Transverse colon (tissue), 4 donors: ENCODE results near the gene NFIC. TPM values are rescaled to one million over a fixed set of nuclear protein-coding genes. Genes with fewer than 3 reads are reported as not detected.
"Not testable (repeated sequence)": the region's sequence is repeated elsewhere in the genome, so short reads cannot be mapped to it uniquely, and the experiment has no call there.

ENCODE experiments used
- DNase-seq: peaks from one replicate; pipeline ENCODE4 v3.0.0-alpha.2; 2019
- H3K27ac ChIP-seq, 4 donors: fragments of 200-600 bp; sonication (generic); 2 replicates each; pipeline ENCODE4 v1.5.1; 2016 to 2018; ENCODE audit warnings: inconsistent platforms in 4 of 4
- H3K27me3 ChIP-seq: fragments of 200-600 bp; sonication (generic); 2 replicates; pipeline ENCODE4 v1.5.1; 2017; ENCODE audit warnings: inconsistent platforms
- H3K36me3 ChIP-seq, 4 donors: fragments of 200-600 bp; sonication (generic); 2 replicates each; pipeline ENCODE4 v1.5.1; 2017 to 2019; ENCODE audit warnings: inconsistent platforms in 4 of 4
- H3K4me1 ChIP-seq, 4 donors: fragments of 200-600 bp; sonication (generic); 2 replicates each; pipeline ENCODE4 v1.5.1; 2017 to 2020; ENCODE audit warnings: inconsistent platforms in 4 of 4
- H3K4me3 ChIP-seq, 4 donors: fragments of 200-600 bp; sonication (generic); 1 replicate in 1 of 4; 2 replicates in 3 of 4; pipeline versions ENCODE4 v1.5.1 to v1.6.1; 2017 to 2019; ENCODE audit warnings: inconsistent platforms in 4 of 4
- H3K9me3 ChIP-seq, 2 donors: fragments of 200-600 bp; sonication (generic); 2 replicates each; pipeline ENCODE4 v1.5.1; 2017 to 2019; ENCODE audit warnings: inconsistent platforms in 2 of 2
- CTCF ChIP-seq, 5 experiments: fragments of 200-600 bp in 3 of 5; fragments of 450-650 bp in 2 of 5; sonication (generic) in 3 of 5; IDR thresholded peaks; 1 replicate in 2 of 5; 2 replicates in 3 of 5; pipeline ENCODE4 v1.5.1; 2016 to 2017; ENCODE audit warnings: antibody characterized with exemption in 5 of 5, inconsistent platforms in 3 of 5, mild to moderate bottlenecking in 2 of 5, moderate library complexity in 1 of 5
- EP300 ChIP-seq: sonication (generic); formaldehyde crosslinking; IDR thresholded peaks from one replicate; pipeline ENCODE4 v1.6.1; 2017; ENCODE audit warnings: antibody characterized with exemption, low read depth
- POLR2A ChIP-seq: fragments of 450-650 bp; IDR thresholded peaks from one replicate; pipeline ENCODE4 v1.6.1; 2016; ENCODE audit warnings: antibody characterized with exemption, mild to moderate bottlenecking, moderate library complexity
- POLR2AphosphoS5 ChIP-seq, 3 donors: sonication (generic); formaldehyde crosslinking; IDR thresholded peaks; one replicate each; pipeline ENCODE4 v1.6.1; 2016; ENCODE audit warnings: antibody characterized with exemption in 3 of 3
- whole genome bisulfite sequencing, 2 donors: methylation state at CpG; one replicate each; pipeline ENCODE4 v1.1.5; 2018; ENCODE audit warnings: low coverage in 1 of 2; 5-methylcytosine and 5-hydroxymethylcytosine counted together
- in situ Hi-C, 4 donors: fragments of 200-750 bp; cut with MboI; loops; one replicate each; pipeline versions ENCODE4 v1.15.0 to v1.15.1; 2017; ENCODE audit warnings: low sequenced_read_pairs in 3 of 4, low pct_ligation_motif_present in 1 of 4, low pct_unique_long_range_greater_than_20kb in 1 of 4
- intact Hi-C: fragments of 100-400 bp; cut with DNase I; formaldehyde crosslinking; loops from one replicate; pipeline ENCODE4 v1.15.1; 2023; ENCODE audit warnings: low total_unique reads
- total RNA-seq, 4 donors: library from RNA; depleted of rRNA; stranded (reverse); fragments of >200 nt; gene quantifications; one replicate each; pipeline ENCODE4 v1.1.0, GENCODE V29; 2016

NFIC gene
- total RNA-seq, 4 donors from 2014 or later: 39.9 to 145 (median 68.1) TPM

DNA sequence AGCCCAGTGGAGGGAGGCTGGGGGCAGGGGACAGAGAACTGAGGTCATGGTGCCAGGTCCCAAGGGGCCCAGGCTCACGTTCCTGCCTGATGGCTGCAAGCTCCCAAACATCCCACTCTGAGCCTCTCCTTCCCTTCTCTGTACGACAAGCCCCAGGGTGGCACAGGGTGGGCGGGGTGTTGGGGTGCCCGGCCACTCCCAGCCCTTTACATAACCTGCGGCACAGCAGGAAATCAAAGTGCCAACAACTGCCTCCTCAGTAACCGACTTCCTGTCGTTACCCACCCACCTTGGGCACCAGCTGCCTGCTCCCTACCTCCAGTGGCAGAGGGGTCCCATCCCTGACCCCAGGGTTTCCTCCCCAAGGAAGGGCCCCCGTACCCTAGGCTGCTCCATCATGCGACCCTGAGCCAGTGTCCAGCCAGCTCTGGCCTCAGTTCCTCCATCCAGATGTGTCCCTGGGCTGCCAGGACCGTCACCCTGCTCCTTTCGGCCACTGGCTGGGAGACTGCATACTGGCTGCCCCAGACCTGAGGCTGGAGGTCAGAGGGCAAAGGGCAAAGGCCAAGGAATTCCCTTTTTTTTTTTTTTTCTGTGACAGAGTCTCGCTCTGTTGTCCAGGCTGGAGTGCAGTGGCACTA, 27.7 kb upstream of the NFIC start:
- DNase-seq: peak; percentile 89
- in situ Hi-C loops (no loop called here), intact Hi-C loops (loop anchor here (5.0 kb wide), 1 partner anchor 94 kb away; no protein-coding TSS in a partner anchor)
- no peaks in the 10 kb centered on the region for H3K36me3 ChIP-seq
- 29 to 51% methylated on average over 3 to 12 of the region's 12 CpGs for WGBS, 2 donors
- TF ChIP-seq POLR2A (peak; percentile 77), CTCF (IDR thresholded peaks at IDR 0.05) (no peak), EP300 (no peak), POLR2AphosphoS5 (IDR thresholded peaks at IDR 0.05) (peak; percentile 70 to 86 (median 81))
- peaks cover 51 to 65% (median 55%) of the 10 kb centered on the region in 4 donors for H3K4me1 ChIP-seq
- peak overlapping the region; percentile 92 to 97 (median 94) for H3K27ac ChIP-seq
- H3K27me3 ChIP-seq: no peaks in the 10 kb centered on the region
- H3K9me3 ChIP-seq: no peaks in the 10 kb centered on the region
- no peak overlapping the region for H3K4me3 ChIP-seq

- H3K27me3 ChIP-seq: no peaks in the 10 kb centered on the region
- no peaks in the 10 kb centered on the region for H3K9me3 ChIP-seq
- WGBS, 2 donors: 86% methylated on average over 11 of the region's 11 CpGs; no CpG with 5 or more reads in 1 of the 2 donors
- H3K27ac ChIP-seq: peak overlapping the region in 1 of 4 donors; percentile 1
- peaks cover 43 to 58% (median 48%) of the 10 kb centered on the region in 4 donors for H3K4me1 ChIP-seq
- H3K36me3 ChIP-seq: no peaks in the 10 kb centered on the region
- in situ Hi-C loops (no loop called here), intact Hi-C loops (no loop called here)
- DNase-seq: no peak
- TF ChIP-seq POLR2AphosphoS5 (IDR thresholded peaks at IDR 0.05) (no peak), POLR2A (no peak), EP300 (no peak), CTCF (IDR thresholded peaks at IDR 0.05) (no peak)
- H3K4me3 ChIP-seq: no peak overlapping the region
Observed at GRCh38 chr19:3340340-3340739, 26.0 kb upstream of the NFIC start.

DNA sequence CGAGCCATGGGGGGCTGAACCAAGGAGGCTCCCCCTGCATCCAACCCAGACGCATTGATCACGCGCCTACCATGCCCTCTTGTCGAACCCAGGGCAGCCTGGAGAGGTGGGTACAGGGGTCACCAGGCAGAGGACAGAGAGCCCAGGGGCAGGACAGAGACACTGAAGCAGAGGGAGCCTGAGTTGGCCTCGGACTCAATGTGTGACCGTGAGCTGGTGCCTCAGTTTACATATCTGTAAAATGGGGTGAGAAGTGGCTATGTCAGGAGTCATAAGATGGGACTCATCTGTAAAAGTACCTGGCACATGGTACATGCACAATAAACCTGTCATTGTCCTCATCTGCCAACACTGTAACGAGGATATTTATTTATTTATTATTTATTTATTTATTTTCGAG, 24.1 kb upstream of the NFIC start:
- no peak overlapping the region for H3K4me3 ChIP-seq
- WGBS, 2 donors: 77 to 90% methylated on average over 2 to 9 of the region's 9 CpGs
- H3K27me3 ChIP-seq: no peaks in the 10 kb centered on the region
- H3K27ac ChIP-seq: peak overlapping the region in 1 of 4 donors; percentile 83
- peaks cover 41 to 55% (median 45%) of the 10 kb centered on the region in 4 donors for H3K4me1 ChIP-seq
- no peaks in the 10 kb centered on the region for H3K9me3 ChIP-seq
- DNase-seq: no peak
- intact Hi-C loops (no loop called here), in situ Hi-C loops (no loop called here)
- TF ChIP-seq CTCF (IDR thresholded peaks at IDR 0.05) (no peak), EP300 (no peak), POLR2AphosphoS5 (IDR thresholded peaks at IDR 0.05) (no peak), POLR2A (no peak)
- H3K36me3 ChIP-seq: no peaks in the 10 kb centered on the region

DNA sequence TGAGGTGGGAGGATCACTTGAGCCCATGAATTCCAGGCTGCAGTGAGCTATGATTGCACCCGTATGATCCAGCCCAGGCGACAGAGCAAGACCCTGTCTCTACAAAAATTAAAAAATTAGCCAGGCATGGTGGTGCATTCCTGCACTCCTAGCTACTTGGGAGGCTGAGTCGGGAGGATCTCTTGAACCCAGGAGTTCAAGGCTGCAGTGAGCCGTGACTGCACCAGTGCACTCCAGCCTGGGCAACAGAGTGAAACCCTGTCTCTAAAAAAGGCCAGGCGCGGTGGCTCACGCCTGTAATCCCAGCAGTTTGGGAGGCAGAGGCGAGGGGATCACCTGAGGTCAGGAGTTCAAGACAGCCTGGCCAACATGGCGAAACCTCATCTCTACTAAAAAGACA, 23.4 kb upstream of the NFIC start:
- H3K27me3 ChIP-seq, H3K36me3 ChIP-seq, DNase-seq, H3K4me3 ChIP-seq, intact Hi-C loops, in situ Hi-C loops, H3K9me3 ChIP-seq: not testable (repeated sequence)
- peak overlapping the region; percentile 76 to 86 (median 84) for H3K27ac ChIP-seq
- 67 to 88% methylated on average over 2 to 7 of the region's 9 CpGs for WGBS, 2 donors
- H3K4me1 ChIP-seq: peaks cover 34 to 50% (median 39%) of the 10 kb centered on the region in 4 donors
